ENCODE data around the gene TMEM82.

- TF ChIP-seq CTCF (IDR thresholded peaks at IDR 0.05; ENCODE audit: borderline replicate concordance, extremely low read depth, low read length, poor library complexity, severe bottlenecking): no peak
- no peak for TF ChIP-seq EZH2 (IDR thresholded peaks at IDR 0.05; ENCODE audit: borderline replicate concordance, low read depth, low read length, severe bottlenecking)
Observed at GRCh38 chr1:15722411-15722810, 19.9 kb upstream of the TMEM82 start.

Measured in DND-41 (cell line).